GM21619 (cell line): ENCODE results near the gene ITGB2.
A peak's percentile ranks its signal among the peaks of the same experiment; 100 is the strongest.

Source experiments
- ATAC-seq: cut with Tn5 transposase; IDR thresholded peaks from one replicate; pipeline ENCODE4 v1.9.1; 2021; ENCODE audit not compliant: unreplicated experiment

The ITGB2 gene

GRCh38 chr21:44920694-44921604 is at the start of gene ITGB2:
Gene ITGB2, minus strand, starts transcription at chr21:44920899. Its CDS starts 10,117 bp downstream, at chr21:44910782.
- ATAC-seq: peak; percentile 62

GRCh38 chr21:44969931-44970755 is 49.4 kb upstream of the ITGB2 start:
- no peak for ATAC-seq

GRCh38 chr21:44969066-44969670 is 48.5 kb upstream of the ITGB2 start:
- ATAC-seq: no peak

GRCh38 chr21:44967082-44968047 is 46.7 kb upstream of the ITGB2 start:
- no peak for ATAC-seq

GRCh38 chr21:44966135-44967081 is 45.7 kb upstream of the ITGB2 start:
- ATAC-seq: no peak

GRCh38 chr21:44965251-44966022 is 44.7 kb upstream of the ITGB2 start:
- ATAC-seq: no peak

- ATAC-seq: no peak
Measured at GRCh38 chr21:44964381-44964780, 43.7 kb upstream of the ITGB2 start.

- ATAC-seq: no peak
Measured at GRCh38 chr21:44962403-44962966, 41.8 kb upstream of the ITGB2 start.

GRCh38 chr21:44960141-44961092 is 39.7 kb upstream of the ITGB2 start:
- no peak for ATAC-seq

- ATAC-seq: no peak
Measured at GRCh38 chr21:44959376-44960091, 38.8 kb upstream of the ITGB2 start.

GRCh38 chr21:44958471-44959191 is 37.9 kb upstream of the ITGB2 start:
- ATAC-seq: no peak

- no peak for ATAC-seq
Measured at GRCh38 chr21:44957901-44958451, 37.3 kb upstream of the ITGB2 start.

- ATAC-seq: no peak
Measured at GRCh38 chr21:44957047-44957831, 36.5 kb upstream of the ITGB2 start.

GRCh38 chr21:44956356-44957046 is 35.8 kb upstream of the ITGB2 start:
- no peak for ATAC-seq
